ENCODE measurements around the gene IQCN.

The IQCN gene

DNA sequence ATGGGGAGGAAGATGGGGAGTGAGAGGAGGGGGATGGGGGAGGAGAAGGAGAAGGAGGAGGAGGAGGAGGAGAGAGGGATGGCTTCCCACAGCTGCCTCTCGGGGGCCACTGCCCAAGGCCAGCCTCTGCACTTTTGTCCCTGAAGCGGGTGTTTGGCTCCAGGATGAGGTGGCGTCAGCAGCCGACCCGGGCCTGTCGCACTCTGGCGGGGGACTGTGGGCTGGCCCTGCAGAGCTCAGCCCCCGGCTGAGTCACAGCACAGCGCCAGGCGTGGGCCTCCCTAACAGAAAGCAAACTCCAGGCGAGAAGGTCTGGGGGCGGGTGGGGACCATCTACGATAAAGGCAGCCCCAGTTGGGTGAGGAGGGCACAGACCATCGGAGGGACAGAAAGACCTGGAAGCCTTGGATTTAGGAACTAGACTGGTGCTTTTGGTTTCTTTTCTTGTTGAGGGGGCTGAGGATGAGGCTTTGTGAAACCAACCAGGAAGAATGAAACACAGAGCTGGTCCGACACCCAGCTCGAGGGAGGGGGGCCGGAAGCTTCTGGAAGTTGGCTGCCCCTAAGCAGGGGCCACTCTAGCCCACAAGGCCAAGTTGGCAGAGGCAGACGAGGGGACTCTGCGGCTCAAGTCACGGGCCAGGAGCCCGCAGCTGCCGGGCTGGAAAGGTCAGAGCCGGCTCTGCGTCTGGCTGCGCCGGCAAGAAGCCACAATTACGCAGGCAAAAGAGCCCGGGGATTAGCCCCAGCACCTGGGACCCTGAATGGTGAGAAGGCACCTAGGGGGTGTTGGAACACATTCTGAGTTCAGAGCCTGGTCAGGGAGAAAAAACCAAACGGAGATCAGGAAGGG, 30.4 kb upstream of the IQCN start:
- DNase-seq, result no peak

GRCh38 chr19:18304208-18304457, 29.9 kb upstream of the IQCN start:
- no peak for DNase-seq

GRCh38 chr19:18301718-18302111, 27.5 kb upstream of the IQCN start:
- no peak for DNase-seq

DNA sequence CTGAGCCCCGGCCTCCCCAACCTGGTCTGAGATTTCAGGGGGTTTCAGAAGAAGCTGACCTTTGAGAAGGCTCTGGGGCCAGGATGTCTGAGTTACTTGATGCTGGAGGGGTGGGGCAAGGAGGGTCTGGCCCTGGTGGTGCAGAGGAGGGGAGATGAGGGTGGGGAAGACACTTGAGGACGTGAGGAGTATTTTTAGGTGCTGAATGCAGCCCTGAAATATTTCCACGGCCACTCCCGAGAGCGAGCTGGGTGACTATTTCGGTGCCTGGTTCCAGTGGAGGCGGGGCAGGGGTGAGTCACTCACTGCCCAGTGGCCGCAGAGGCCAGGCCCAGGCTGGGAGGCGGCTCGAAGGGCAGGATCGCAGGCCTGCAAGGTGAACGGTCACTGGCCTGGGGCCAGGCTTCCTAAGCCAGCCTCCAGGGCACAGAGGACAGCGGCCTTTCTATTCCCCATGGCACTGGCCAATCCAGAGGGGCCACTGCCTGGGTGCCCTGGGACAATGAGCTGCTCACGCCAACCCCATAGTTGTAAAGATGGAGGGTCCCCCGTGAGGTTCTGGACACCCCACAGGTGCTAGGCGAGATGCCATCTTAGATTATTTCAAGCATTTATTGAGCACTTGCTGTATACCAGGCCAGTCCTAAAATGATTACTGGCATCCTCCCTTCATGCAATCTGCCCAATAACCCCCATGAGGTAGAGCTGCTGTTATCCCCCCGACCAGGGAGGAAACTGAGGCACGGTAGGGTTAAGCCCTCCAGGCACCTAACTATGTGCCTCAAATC, 26.9 kb upstream of the IQCN start:
- DNase-seq, result no peak

- DNase-seq, result no peak
Observed at GRCh38 chr19:18299654-18300053, 25.4 kb upstream of the IQCN start.

DNA sequence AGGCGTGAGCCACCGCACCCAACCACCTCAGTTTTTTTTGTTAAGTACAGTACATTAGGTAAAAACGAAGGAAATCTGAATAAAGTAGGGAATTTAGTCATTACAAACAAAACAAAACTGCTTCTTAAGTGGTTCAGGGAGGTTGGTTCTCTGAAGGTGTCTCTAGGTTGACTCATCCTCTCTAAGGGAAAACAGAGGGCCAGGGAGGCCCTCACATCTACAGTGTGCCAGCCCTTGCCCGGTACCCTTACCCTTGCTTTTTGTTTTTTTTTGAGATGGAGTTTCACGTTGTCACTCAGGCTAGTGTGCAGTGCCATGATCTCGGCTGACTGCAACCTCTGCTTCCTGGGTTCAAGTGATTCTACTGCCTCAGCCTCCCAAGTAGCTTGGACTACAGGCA, 24.3 kb upstream of the IQCN start:
- no peak for DNase-seq

DNA sequence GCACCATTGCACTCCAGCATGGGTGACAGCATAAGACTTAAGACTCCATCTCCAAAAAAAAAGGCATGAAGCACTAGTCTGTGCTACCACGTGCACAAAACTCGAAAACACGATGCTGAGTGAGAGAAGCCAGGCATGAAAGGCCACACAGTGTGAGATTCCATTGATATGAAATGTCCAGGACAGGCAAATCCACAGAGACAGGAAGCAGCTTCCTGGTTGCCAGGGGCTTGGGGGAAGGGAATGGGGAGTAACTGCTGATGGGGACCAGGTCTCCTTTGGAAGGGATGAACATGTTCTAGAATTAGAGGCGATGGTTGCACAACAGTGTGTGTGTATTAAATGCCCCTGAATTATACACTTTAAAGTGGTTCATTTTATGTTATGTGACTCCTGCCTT, 23.1 kb upstream of the IQCN start:
- DNase-seq, result no peak

DNA sequence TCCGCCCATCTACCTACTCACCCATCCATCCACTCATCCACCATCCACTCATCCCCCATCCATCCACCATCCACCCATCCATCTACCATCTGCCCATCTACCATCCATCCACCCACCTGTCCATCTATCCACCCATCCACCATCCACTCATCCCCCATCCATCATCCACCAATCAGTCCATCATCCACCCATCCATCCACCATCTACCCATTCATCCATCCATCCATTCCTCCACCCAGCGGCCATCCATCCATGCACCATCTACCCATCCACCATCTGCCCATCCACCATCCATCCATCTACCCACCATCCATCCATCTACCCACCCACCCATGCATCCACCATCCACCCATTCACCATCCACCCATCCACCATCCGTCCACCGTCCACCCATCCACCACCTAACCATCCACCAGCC, 20.8 kb upstream of the IQCN start:
- DNase-seq, result no peak

GRCh38 chr19:18294467-18294864, 20.2 kb upstream of the IQCN start:
- DNase-seq, result no peak

GRCh38 chr19:18293642-18294466, 19.6 kb upstream of the IQCN start:
- DNase-seq, result no peak

DNA sequence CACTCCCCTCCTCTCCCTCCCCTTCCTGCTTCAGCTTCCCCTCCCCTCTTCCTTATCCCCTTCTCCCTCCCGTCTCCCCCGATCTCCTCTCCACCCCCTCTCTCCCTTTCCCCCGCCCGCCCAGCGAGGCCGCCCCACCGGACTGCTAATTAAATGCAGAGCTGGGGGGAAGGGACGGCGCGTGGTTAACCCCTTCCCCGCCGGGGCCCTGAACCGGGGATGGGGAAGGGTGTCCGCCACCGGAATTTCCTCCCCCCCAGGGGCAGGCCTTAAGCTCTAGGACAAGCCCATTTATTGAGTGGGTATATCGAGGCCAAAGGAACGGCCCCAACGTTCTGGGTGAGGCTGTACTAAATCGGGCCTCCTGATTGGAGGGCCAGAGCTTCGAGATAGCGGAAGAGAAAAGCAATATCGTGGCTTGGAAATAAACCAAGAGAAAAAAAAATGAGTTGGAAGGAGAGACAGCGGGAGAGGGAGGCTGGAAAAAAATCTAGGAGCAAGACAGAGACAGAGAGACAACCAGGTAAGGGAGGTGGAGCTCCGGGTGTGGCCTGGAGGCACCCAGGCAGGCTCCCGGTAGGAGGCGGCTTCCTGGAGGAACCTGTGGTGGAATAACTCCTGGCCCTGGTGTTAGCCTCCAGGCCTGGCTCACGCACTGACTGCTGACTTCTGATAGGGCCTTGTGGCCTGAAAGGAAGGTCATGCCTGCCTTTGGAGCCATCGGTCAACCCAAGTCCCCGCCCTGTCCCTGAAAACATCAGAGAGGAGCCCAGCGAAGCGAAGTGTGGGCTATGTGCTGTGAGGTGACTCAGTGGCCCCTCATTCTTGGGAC, 18.8 kb upstream of the IQCN start:
- peak; percentile 47 to 53 for DNase-seq

- no peak for DNase-seq
Observed at GRCh38 chr19:18292462-18292809, 18.2 kb upstream of the IQCN start.

DNA sequence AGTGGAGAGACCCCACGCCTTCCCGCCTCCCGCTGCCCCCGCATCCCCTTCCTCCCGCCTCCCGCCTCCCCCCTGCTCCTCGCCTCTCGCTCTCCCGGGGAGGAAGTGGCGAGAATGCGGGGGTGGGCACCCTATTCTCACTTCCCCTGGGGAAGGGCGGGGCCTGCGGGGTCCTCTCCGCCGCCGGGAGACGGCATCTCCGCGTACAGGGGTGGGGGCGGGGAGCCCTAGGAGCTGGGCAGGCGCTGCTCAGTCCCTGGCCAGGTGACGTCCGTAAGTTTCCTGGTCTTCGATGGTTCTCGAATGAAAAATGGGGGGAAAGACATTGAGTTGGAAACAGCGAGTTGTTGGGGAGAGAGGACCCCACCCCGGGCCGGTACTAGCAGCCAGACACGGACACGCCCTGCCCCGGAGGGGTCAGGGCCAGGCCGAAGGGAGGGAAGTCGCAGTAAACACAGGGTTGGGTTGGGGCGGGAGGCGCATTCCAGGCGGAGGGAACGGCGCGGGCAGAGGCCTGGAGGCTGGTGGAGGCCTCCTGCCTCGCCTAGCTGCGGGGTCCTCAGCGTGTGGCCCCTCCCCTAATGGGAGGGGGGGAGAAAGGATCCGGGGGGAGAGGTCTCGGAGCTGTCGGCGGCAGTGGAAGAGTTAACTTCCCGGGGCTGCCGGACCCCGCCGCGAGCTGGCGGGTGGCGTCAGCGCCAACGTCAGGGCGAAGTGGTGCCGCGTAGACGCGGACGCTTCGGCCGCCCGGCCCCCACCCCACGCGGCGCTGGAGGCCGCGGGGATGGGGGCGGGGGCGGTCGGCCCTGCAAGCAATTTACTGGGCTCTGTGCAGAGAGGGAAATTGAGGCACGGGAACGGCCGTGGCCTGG, 17.6 kb upstream of the IQCN start:
- peak; percentile 44 to 52 for DNase-seq

DNA sequence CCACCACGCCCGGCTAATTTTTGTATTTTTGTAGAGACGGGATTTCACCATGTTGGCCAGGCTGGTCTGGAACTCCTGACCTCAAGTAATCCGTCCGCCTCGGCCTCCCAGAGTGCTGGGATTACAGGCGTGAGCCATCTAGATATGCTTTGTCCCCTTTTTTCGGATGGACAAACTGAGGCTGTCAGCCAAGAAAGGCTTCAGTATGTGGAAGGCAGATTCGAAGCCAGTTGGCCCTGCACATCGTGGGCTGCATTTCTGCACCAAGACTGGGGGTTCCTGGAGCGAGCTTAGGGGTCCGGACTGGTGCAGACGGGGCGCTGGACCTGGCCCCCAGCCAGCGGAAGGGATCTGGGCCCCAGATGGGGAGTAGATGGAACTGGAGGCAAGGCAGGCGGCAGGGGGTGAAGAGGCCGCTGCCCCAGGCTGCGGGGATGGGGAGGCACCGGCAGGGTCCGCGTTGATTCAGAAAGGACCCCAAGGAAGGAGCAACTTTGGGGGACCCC, 16.8 kb upstream of the IQCN start:
- no peak for DNase-seq

DNA sequence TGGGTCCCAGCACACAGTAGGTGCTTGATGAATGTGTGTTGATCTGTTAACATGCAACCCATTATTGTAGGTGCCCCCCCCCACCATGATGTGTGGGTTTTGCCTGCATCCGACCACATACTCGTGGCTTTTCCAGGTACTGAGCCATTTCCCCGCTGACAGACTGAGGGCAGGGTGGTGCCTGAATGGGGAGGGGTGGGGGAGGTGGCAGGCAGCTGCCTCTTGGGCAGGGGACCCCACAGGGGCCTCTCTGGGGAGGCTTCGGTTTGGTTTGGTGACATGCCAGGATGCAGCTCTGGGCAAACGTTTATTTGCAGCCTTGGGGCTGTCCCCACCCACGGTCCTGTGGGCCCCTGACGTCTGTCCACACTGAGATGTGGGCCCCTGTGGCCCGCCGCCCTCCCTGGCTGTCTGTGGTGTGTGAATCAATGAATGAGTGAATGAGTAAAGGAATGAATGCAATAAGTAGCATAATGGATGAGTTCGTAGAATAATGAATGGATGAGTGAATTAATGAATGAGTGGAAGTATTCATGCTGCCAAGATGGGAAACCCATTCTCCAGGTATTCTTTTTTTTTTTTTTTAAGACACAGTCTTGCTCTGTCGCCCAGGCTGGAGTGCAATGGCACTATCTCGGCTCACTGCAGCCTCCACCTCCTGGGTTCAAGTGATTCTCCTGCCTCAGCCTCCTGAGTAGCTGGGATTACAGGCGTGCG, 16.2 kb upstream of the IQCN start:
- DNase-seq, result no peak

DNA sequence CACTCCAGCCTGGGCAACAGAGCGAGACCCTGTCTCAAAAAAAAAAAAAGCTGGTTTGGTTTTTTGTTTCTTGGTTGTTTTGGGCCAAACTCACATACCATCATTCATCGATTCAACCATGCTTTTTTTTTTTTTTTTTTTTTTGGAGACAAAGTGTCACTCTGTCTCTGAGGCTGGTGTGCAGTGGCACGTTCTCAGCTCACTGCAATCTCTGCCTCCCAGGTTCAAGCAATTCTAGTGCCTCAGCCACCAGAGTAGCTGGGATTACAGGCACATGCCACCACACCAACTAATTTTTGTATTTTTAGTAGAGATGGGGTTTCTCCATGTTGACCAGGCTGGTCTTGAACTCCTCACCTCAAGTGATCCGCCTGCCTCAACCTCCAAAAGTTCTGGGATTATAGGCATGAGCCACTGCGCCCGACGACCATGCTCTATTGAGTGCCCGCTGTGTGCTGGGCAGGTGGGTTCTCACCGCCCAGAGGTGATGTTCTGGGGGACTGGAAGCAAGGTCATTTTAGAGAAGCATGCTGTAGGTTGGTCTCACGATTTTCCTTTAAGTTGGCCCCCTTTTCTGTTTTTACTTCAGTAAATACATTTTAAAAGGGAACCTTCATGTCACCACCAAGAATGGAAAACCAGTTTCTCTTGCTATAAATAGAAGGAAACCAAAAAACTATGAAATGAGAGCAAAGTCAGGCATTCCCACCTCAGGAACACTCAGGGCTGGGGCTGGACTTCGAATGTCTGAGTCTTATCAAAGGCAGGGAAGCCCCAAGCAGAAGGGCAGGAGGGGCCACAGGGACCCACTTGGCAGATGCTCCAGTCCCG, 15.4 kb upstream of the IQCN start:
- DNase-seq, result no peak

DNA sequence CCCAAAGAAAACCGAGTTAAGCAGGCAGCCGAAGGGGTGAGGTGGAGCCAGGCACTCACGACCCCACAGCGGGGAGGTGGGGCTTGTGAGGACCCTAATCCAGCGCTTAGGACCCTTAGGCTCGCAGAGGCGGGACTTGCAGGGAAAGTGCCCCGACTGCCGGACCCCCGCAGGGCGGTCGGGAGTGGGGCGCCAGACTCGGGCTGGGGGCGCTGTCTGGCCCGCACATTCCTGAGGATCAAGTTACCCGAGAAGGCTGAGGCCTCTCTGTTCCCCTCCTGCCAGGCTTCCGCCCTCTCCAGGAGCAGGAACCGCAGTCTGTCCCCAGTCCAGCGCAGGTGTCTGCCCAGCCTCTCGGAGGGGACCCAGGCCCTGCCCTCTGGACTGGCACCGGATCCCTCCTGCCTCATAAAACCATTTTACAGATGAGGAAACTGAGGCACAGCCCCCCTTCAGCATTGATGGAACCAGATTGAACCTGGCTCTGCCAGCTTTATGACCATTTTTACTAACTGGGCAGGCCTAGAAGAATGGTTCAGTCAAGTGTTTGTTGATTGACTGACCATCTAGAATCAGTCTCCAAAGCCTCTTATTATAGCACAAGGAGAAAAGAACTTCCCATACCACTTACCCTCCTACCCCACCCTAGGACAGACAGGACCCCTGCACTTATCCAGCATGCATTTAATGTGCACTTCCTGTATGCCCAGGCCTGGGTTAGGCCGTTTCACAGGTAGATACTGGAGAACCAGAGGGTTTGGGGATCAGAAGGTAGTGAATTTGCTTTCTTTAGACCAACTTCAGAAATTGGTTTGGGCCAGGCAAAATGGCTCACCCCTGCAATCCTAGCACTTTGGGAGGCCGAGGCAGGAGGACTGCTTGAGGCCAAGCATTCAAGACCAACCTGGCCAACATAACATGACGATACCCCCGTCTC, 13.9 kb upstream of the IQCN start:
- DNase-seq, result no peak

DNA sequence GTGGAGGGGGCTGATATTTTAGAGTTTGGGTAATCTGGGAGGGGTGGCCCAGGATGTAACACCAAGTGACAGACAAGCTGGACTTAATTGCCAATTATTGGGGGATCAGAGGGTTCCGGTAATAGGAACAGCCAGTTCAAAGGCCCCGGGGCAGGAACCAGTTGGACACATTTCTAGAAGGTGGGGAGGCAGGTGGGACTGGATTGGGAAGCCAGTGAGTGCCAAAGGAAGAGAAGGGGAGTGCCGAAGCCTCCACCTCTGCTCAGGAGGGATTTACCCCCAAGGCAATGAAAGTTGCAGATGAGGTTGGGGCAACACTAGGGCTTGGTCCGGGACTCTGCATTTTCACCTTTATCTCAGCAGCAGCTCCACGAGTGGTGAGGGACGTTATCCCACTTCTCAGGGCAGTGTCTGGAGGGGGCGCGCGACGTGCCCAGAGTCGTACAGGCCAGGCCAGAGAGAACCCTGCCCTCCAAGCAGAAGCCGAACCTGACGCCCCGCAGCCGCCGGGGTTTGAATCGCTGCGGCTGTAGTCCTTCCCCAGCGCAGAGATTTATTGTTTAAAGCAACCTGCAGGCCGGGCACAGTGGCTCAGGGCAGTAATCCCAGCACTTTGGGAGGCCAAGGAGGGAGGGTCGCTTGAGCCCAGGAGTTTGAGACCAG, 12.9 kb upstream of the IQCN start:
- DNase-seq, result no peak

Data from NCI-H2081 (cell line).